Measurements from ENCODE around the gene PTBP3. TPM values are rescaled to one million over a fixed set of nuclear protein-coding genes. Genes with fewer than 3 reads are reported as not detected.

The PTBP3 gene
- total RNA-seq, 1 donor from 2014 or later: 19.3 TPM

GRCh38 chr9:112234779-112235178, 98.6 kb downstream of the PTBP3 start:
- H3K4me1 ChIP-seq (ENCODE audit: control insufficient read depth in 3 of 3, insufficient read depth in 3 of 3, low read length in 3 of 3): no peaks in the 10 kb centered on the region
- H3K4me3 ChIP-seq (ENCODE audit: low read length in 3 of 3): no peak overlapping the region
- H3K9ac ChIP-seq (ENCODE audit: low read depth in 1 of 3, low read length in 3 of 3): no peak overlapping the region
- H3K27me3 ChIP-seq (ENCODE audit: control insufficient read depth in 3 of 3, insufficient read depth in 3 of 3, low read length in 3 of 3): no peaks in the 10 kb centered on the region
- no peak overlapping the region for H3K27ac ChIP-seq (ENCODE audit: low read depth, low read length)
- H3K36me3 ChIP-seq (ENCODE audit: control insufficient read depth in 3 of 3, insufficient read depth in 3 of 3, low read length in 3 of 3): peaks cover 0 to 4% (median 0%) of the 10 kb centered on the region in 3 donors
- no peaks in the 10 kb centered on the region for H3K9me3 ChIP-seq (ENCODE audit: control insufficient read depth in 3 of 3, low read length in 3 of 3)

DNA sequence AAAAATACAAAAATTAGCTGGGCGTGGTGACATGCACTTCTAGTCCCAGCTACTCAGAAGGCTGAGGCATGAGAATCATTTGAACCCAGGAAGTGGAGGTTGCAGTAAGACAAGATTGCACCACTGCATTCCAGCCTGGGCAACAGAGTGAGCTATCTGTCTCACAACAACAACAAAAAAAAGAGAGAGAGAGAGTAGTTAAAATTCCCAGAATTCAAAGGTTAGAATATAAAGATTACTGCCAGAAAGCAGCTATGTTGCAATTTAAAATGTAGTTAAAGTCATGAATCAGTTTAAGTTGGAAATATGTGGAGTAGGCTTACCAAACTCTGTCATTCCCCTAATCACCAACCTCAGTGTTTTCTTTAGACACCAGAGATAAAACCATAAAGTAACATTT, 99.7 kb downstream of the PTBP3 start:
- Histone ChIP-seq H3K36me3 (ENCODE audit: control insufficient read depth in 3 of 3, insufficient read depth in 3 of 3, low read length in 3 of 3) (peaks cover 0 to 4% (median 0%) of the 10 kb centered on the region in 3 donors), H3K9me3 (ENCODE audit: control insufficient read depth in 3 of 3, low read length in 3 of 3) (no peaks in the 10 kb centered on the region), H3K27ac (ENCODE audit: low read depth, low read length) (no peak overlapping the region), H3K9ac (ENCODE audit: low read depth in 1 of 3, low read length in 3 of 3) (no peak overlapping the region), H3K4me3 (ENCODE audit: low read length in 3 of 3) (no peak overlapping the region), H3K27me3 (ENCODE audit: control insufficient read depth in 3 of 3, insufficient read depth in 3 of 3, low read length in 3 of 3) (no peaks in the 10 kb centered on the region), H3K4me1 (ENCODE audit: control insufficient read depth in 3 of 3, insufficient read depth in 3 of 3, low read length in 3 of 3) (no peaks in the 10 kb centered on the region)

DNA sequence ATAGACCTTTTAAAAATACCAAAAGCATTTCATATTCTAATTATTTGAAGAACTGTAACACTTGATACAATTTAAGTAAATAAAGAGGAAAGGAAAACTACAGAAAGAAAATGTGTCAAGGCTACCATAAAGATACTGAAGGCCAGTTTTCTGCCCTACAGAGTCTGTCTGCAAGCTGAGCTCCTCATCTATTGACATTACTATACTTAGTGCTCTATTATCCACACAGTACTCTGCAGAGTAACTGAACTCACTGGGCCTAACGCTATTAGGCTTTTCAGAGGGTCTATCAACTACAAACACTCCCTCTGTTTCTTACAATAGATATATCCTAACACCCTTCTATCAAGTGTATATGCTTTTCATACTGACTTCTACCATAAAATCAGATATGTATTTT, 101.2 kb downstream of the PTBP3 start:
- Histone ChIP-seq H3K9ac (ENCODE audit: low read depth in 1 of 3, low read length in 3 of 3) (no peak overlapping the region), H3K27me3 (ENCODE audit: control insufficient read depth in 3 of 3, insufficient read depth in 3 of 3, low read length in 3 of 3) (no peaks in the 10 kb centered on the region), H3K4me1 (ENCODE audit: control insufficient read depth in 3 of 3, insufficient read depth in 3 of 3, low read length in 3 of 3) (no peaks in the 10 kb centered on the region), H3K36me3 (ENCODE audit: control insufficient read depth in 3 of 3, insufficient read depth in 3 of 3, low read length in 3 of 3) (peaks cover 2 to 6% (median 3%) of the 10 kb centered on the region in 3 donors), H3K4me3 (ENCODE audit: low read length in 3 of 3) (no peak overlapping the region), H3K9me3 (ENCODE audit: control insufficient read depth in 3 of 3, low read length in 3 of 3) (no peaks in the 10 kb centered on the region), H3K27ac (ENCODE audit: low read depth, low read length) (no peak overlapping the region)

GRCh38 chr9:112226091-112226490, 107.3 kb downstream of the PTBP3 start:
- H3K9me3 ChIP-seq (ENCODE audit: control insufficient read depth in 3 of 3, low read length in 3 of 3): no peaks in the 10 kb centered on the region
- no peak overlapping the region for H3K27ac ChIP-seq (ENCODE audit: low read depth, low read length)
- H3K27me3 ChIP-seq (ENCODE audit: control insufficient read depth in 3 of 3, insufficient read depth in 3 of 3, low read length in 3 of 3): no peaks in the 10 kb centered on the region
- no peak overlapping the region for H3K9ac ChIP-seq (ENCODE audit: low read depth in 1 of 3, low read length in 3 of 3)
- H3K4me1 ChIP-seq (ENCODE audit: control insufficient read depth in 3 of 3, insufficient read depth in 3 of 3, low read length in 3 of 3): no peaks in the 10 kb centered on the region
- H3K4me3 ChIP-seq (ENCODE audit: low read length in 3 of 3): no peak overlapping the region
- H3K36me3 ChIP-seq (ENCODE audit: control insufficient read depth in 3 of 3, insufficient read depth in 3 of 3, low read length in 3 of 3): peaks cover 3 to 20% (median 10%) of the 10 kb centered on the region in 3 donors

DNA sequence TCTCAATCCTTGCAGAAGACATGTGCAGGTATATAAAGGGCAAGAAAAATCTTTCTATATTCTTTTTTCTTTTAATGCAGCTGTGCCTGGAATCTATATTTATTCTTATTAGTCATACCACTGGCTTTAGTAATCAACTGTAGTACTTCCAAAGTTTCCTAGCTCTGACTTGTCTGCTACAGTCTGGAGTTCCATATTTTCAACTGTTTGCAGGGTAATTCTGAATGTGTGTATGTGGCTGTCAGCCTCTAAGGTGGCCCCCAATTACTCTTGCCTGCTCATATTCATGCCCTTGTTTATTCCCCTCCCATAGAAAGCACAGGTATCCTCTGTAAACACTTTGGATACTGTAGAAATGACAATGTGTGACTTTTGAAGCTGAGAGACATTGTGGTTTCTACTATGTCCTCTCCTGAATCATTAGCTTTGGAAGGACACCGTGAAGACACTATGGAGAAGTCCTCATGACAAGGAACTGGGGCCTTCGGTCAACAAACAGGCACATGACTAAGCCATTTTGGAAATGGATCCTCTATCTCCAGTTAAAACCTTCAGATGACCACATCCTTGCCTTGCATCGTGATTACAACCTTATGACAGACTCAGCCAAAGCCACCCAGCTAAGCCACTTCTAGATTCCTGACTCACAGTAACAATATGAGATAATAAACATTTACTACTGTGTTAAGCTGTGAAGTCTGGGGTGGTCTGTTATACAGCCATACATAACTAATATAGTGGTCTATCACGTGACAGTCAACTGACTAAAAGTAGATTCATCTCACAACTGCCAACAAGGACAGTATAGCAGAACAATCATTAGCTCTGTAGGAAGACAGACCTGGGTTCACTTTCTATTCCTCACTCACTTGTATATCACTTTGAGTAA, 108.8 kb downstream of the PTBP3 start:
- Histone ChIP-seq H3K36me3 (ENCODE audit: control insufficient read depth in 3 of 3, insufficient read depth in 3 of 3, low read length in 3 of 3) (peaks cover 3 to 18% (median 10%) of the 10 kb centered on the region in 3 donors), H3K4me3 (ENCODE audit: low read length in 3 of 3) (no peak overlapping the region), H3K9ac (ENCODE audit: low read depth in 1 of 3, low read length in 3 of 3) (no peak overlapping the region), H3K9me3 (ENCODE audit: control insufficient read depth in 3 of 3, low read length in 3 of 3) (no peaks in the 10 kb centered on the region), H3K27me3 (ENCODE audit: control insufficient read depth in 3 of 3, insufficient read depth in 3 of 3, low read length in 3 of 3) (no peaks in the 10 kb centered on the region), H3K4me1 (ENCODE audit: control insufficient read depth in 3 of 3, insufficient read depth in 3 of 3, low read length in 3 of 3) (no peaks in the 10 kb centered on the region), H3K27ac (ENCODE audit: low read depth, low read length) (no peak overlapping the region)

- Histone ChIP-seq H3K27ac (ENCODE audit: low read depth, low read length) (no peak overlapping the region), H3K4me3 (ENCODE audit: low read length in 3 of 3) (no peak overlapping the region), H3K4me1 (ENCODE audit: control insufficient read depth in 3 of 3, insufficient read depth in 3 of 3, low read length in 3 of 3) (no peaks in the 10 kb centered on the region), H3K36me3 (ENCODE audit: control insufficient read depth in 3 of 3, insufficient read depth in 3 of 3, low read length in 3 of 3) (peaks cover 0 to 2% (median 0%) of the 10 kb centered on the region in 3 donors), H3K27me3 (ENCODE audit: control insufficient read depth in 3 of 3, insufficient read depth in 3 of 3, low read length in 3 of 3) (no peaks in the 10 kb centered on the region), H3K9me3 (ENCODE audit: control insufficient read depth in 3 of 3, low read length in 3 of 3) (no peaks in the 10 kb centered on the region), H3K9ac (ENCODE audit: low read depth in 1 of 3, low read length in 3 of 3) (no peak overlapping the region)
These were observed 114.5 kb downstream of the PTBP3 start for GRCh38 chr9:112218908-112219307.

DNA sequence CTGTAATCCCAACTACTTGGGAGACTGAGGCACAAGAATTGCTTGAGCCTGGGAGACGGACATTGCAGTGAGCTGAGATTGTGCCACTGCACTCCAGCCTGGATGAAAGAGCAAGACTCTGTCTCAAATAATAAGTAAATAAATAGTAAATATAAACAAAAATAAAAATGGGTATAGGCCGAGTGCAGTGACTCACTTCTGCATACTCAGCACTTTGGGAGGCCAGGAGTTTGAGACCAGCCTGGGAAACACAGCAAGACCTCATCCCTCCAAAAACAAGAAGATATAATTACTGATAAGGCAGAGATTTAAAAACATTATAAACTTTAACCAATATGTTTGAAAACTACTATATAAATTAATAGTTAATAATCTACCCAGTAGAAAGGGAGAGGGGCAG, 120.5 kb downstream of the PTBP3 start:
- H3K27ac ChIP-seq (ENCODE audit: low read depth, low read length): no peak overlapping the region
- H3K9ac ChIP-seq (ENCODE audit: low read depth in 1 of 3, low read length in 3 of 3): no peak overlapping the region
- no peaks in the 10 kb centered on the region for H3K27me3 ChIP-seq (ENCODE audit: control insufficient read depth in 3 of 3, insufficient read depth in 3 of 3, low read length in 3 of 3)
- peaks cover 3 to 16% (median 6%) of the 10 kb centered on the region in 3 donors for H3K36me3 ChIP-seq (ENCODE audit: control insufficient read depth in 3 of 3, insufficient read depth in 3 of 3, low read length in 3 of 3)
- H3K9me3 ChIP-seq (ENCODE audit: control insufficient read depth in 3 of 3, low read length in 3 of 3): no peaks in the 10 kb centered on the region
- H3K4me3 ChIP-seq (ENCODE audit: low read length in 3 of 3): no peak overlapping the region
- no peaks in the 10 kb centered on the region for H3K4me1 ChIP-seq (ENCODE audit: control insufficient read depth in 3 of 3, insufficient read depth in 3 of 3, low read length in 3 of 3)

DNA sequence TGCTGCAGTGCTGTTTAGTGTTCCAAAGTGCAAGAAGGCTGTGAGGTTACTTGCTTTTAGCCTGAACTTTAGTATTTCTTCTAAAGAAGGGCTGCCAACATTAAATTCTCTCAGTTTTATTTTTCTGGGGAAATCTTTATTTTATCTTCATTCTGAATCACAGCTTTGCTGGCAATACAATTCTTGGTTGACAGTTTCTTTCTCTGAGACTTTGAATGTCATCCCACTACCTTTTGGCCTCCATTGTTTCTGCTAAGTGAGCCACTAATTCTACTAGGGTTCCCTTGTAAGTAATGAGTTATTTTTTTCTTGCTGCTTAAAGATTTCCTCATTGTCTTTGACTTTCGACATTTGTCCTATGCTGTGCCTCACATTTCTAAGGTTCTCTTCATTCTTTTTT, 126.0 kb downstream of the PTBP3 start:
- Histone ChIP-seq H3K36me3 (ENCODE audit: control insufficient read depth in 3 of 3, insufficient read depth in 3 of 3, low read length in 3 of 3) (peaks cover 3 to 24% (median 10%) of the 10 kb centered on the region in 3 donors), H3K4me1 (ENCODE audit: control insufficient read depth in 3 of 3, insufficient read depth in 3 of 3, low read length in 3 of 3) (no peaks in the 10 kb centered on the region), H3K9me3 (ENCODE audit: control insufficient read depth in 3 of 3, low read length in 3 of 3) (no peaks in the 10 kb centered on the region), H3K9ac (ENCODE audit: low read depth in 1 of 3, low read length in 3 of 3) (no peak overlapping the region), H3K4me3 (ENCODE audit: low read length in 3 of 3) (no peak overlapping the region), H3K27ac (ENCODE audit: low read depth, low read length) (no peak overlapping the region), H3K27me3 (ENCODE audit: control insufficient read depth in 3 of 3, insufficient read depth in 3 of 3, low read length in 3 of 3) (no peaks in the 10 kb centered on the region)

- Histone ChIP-seq H3K27me3 (ENCODE audit: control insufficient read depth in 3 of 3, insufficient read depth in 3 of 3, low read length in 3 of 3) (no peaks in the 10 kb centered on the region), H3K9ac (ENCODE audit: low read depth in 1 of 3, low read length in 3 of 3) (no peak overlapping the region), H3K36me3 (ENCODE audit: control insufficient read depth in 3 of 3, insufficient read depth in 3 of 3, low read length in 3 of 3) (peaks cover 3 to 13% (median 4%) of the 10 kb centered on the region in 3 donors), H3K4me3 (ENCODE audit: low read length in 3 of 3) (no peak overlapping the region), H3K27ac (ENCODE audit: low read depth, low read length) (no peak overlapping the region), H3K9me3 (ENCODE audit: control insufficient read depth in 3 of 3, low read length in 3 of 3) (no peaks in the 10 kb centered on the region), H3K4me1 (ENCODE audit: control insufficient read depth in 3 of 3, insufficient read depth in 3 of 3, low read length in 3 of 3) (no peaks in the 10 kb centered on the region)
These were observed 129.9 kb downstream of the PTBP3 start for GRCh38 chr9:112203536-112203935.

- no peak overlapping the region for H3K27ac ChIP-seq (ENCODE audit: low read depth, low read length)
- H3K4me3 ChIP-seq (ENCODE audit: low read length in 3 of 3): no peak overlapping the region
- no peaks in the 10 kb centered on the region for H3K9me3 ChIP-seq (ENCODE audit: control insufficient read depth in 3 of 3, low read length in 3 of 3)
- H3K27me3 ChIP-seq (ENCODE audit: control insufficient read depth in 3 of 3, insufficient read depth in 3 of 3, low read length in 3 of 3): no peaks in the 10 kb centered on the region
- H3K9ac ChIP-seq (ENCODE audit: low read depth in 1 of 3, low read length in 3 of 3): no peak overlapping the region
- H3K4me1 ChIP-seq (ENCODE audit: control insufficient read depth in 3 of 3, insufficient read depth in 3 of 3, low read length in 3 of 3): no peaks in the 10 kb centered on the region
- no peaks in the 10 kb centered on the region for H3K36me3 ChIP-seq (ENCODE audit: control insufficient read depth in 3 of 3, insufficient read depth in 3 of 3, low read length in 3 of 3)
These were observed 132.7 kb downstream of the PTBP3 start for GRCh38 chr9:112200711-112201110.
